ENCODE results near the gene SLC39A11.
"Not testable (repeated sequence)": the region's sequence is repeated elsewhere in the genome, so short reads cannot be mapped to it uniquely, and the experiment has no call there.

The SLC39A11 gene

GRCh38 chr17:72732893-72733618 is 359.4 kb downstream of the SLC39A11 start:
- DNase-seq = no peak

- DNase-seq = no peak
Observed at GRCh38 chr17:72730077-72730476, 362.4 kb downstream of the SLC39A11 start.

- peak; percentile 70 for DNase-seq
Observed at GRCh38 chr17:72726936-72727335, 365.6 kb downstream of the SLC39A11 start.

GRCh38 chr17:72725433-72726068 is 366.9 kb downstream of the SLC39A11 start:
- DNase-seq = peak; percentile 62

GRCh38 chr17:72724267-72724666 is 368.2 kb downstream of the SLC39A11 start:
- DNase-seq = no peak

GRCh38 chr17:72723711-72724110 is 368.8 kb downstream of the SLC39A11 start:
- DNase-seq = no peak

- no peak for DNase-seq
Observed at GRCh38 chr17:72720494-72720825, 372.0 kb downstream of the SLC39A11 start.

- DNase-seq = peak; percentile 72
Observed at GRCh38 chr17:72719578-72720493, 372.7 kb downstream of the SLC39A11 start.

GRCh38 chr17:72719206-72719577 is 373.3 kb downstream of the SLC39A11 start:
- DNase-seq = no peak

- no peak for DNase-seq
Observed at GRCh38 chr17:72717676-72718075, 374.8 kb downstream of the SLC39A11 start.

GRCh38 chr17:72717276-72717675 is 375.2 kb downstream of the SLC39A11 start:
- DNase-seq = no peak

- DNase-seq = no peak
Observed at GRCh38 chr17:72715906-72716572, 376.4 kb downstream of the SLC39A11 start.

- DNase-seq = no peak
Observed at GRCh38 chr17:72714357-72714966, 378.0 kb downstream of the SLC39A11 start.

- DNase-seq = no peak
Observed at GRCh38 chr17:72713701-72714100, 378.8 kb downstream of the SLC39A11 start.

- DNase-seq = no peak
Observed at GRCh38 chr17:72711521-72712310, 380.8 kb downstream of the SLC39A11 start.

- no peak for DNase-seq
Observed at GRCh38 chr17:72710834-72711233, 381.7 kb downstream of the SLC39A11 start.

- no peak for DNase-seq
Observed at GRCh38 chr17:72710202-72710601, 382.3 kb downstream of the SLC39A11 start.

GRCh38 chr17:72708682-72709081 is 383.8 kb downstream of the SLC39A11 start:
- DNase-seq = not testable (repeated sequence)

- DNase-seq = no peak
Observed at GRCh38 chr17:72707881-72708280, 384.6 kb downstream of the SLC39A11 start.

- DNase-seq = no peak
Observed at GRCh38 chr17:72706396-72706981, 386.0 kb downstream of the SLC39A11 start.

- DNase-seq = no peak
Observed at GRCh38 chr17:72705905-72706395, 386.5 kb downstream of the SLC39A11 start.
